GM12864 (cell line): ENCODE measurements around the gene CLEC17A.
"Not testable (repeated sequence)": the region's sequence is repeated elsewhere in the genome, so short reads cannot be mapped to it uniquely, and the experiment has no call there.

Experiments
- DNase-seq: peaks from one replicate; pipeline ENCODE4 v3.0.0-alpha.2; 2011; ENCODE audit warnings: low read depth
- H3K4me3 ChIP-seq: 2 replicates; pipeline ENCODE4 v1.5.1; 2011; ENCODE audit warnings: mild to moderate bottlenecking, low read depth, low read length, control low read depth
- TF ChIP-seq, protein P1 (sequence below): IDR thresholded peaks from 2 replicates; pipeline ENCODE4 v1.5.1; 2011; ENCODE audit warnings: low read depth, mild to moderate bottlenecking, moderate library complexity, low read length, control low read depth, inconsistent platforms; ENCODE audit errors: missing control alignments

Gene CLEC17A

DNA sequence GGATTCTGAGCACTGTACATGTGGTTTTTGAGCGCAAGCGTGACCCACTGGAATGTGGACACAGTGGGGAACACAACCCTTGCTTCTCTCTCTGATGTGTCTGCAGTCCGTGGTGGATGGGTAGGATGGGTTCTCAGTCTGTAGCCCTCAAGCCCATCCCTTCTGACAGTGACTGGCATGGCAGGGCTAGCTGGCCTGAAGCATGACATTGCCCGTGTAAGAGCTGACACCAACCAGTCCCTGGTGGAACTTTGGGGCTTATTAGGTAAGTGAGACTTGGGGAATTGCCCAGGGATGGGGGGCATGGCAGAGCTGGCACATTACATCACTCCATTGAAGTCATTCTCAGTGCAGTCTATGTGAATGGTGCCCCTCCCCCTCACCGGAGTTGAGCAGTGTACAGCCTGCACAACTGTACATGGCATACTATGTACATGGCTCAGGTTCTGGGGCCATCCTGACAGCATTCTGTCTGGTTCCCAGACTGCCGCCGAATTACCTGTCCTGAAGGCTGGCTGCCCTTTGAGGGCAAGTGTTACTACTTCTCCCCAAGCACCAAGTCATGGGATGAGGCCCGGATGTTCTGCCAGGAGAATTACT lies 16.8 kb downstream of the CLEC17A start:
- no peak overlapping the region for H3K4me3 ChIP-seq
- no peak for DNase-seq
- TF ChIP-seq, protein P1, sequence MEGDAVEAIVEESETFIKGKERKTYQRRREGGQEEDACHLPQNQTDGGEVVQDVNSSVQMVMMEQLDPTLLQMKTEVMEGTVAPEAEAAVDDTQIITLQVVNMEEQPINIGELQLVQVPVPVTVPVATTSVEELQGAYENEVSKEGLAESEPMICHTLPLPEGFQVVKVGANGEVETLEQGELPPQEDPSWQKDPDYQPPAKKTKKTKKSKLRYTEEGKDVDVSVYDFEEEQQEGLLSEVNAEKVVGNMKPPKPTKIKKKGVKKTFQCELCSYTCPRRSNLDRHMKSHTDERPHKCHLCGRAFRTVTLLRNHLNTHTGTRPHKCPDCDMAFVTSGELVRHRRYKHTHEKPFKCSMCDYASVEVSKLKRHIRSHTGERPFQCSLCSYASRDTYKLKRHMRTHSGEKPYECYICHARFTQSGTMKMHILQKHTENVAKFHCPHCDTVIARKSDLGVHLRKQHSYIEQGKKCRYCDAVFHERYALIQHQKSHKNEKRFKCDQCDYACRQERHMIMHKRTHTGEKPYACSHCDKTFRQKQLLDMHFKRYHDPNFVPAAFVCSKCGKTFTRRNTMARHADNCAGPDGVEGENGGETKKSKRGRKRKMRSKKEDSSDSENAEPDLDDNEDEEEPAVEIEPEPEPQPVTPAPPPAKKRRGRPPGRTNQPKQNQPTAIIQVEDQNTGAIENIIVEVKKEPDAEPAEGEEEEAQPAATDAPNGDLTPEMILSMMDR = no peak

DNA sequence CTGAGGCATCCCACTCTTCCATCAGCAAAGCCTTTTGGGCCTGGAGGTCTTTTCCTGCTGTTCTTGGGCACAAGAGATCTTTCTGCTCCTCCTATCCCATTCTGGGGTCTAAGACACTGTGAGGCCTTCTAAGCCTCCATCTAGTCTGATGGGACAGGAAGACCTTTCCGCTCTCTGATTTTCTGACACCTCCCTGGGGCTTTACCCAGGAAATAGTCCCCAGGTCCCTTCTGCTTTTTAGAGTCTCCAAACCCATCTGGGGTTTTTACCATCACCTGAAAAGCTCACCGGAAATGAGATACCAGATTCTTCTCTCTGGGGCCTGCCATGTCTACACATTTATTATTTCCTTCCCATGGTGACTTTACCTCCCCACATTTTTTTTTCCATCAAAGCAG lies 21.1 kb downstream of the CLEC17A start:
- TF ChIP-seq, protein P1 = no peak
- peak; percentile 78 for DNase-seq

DNA sequence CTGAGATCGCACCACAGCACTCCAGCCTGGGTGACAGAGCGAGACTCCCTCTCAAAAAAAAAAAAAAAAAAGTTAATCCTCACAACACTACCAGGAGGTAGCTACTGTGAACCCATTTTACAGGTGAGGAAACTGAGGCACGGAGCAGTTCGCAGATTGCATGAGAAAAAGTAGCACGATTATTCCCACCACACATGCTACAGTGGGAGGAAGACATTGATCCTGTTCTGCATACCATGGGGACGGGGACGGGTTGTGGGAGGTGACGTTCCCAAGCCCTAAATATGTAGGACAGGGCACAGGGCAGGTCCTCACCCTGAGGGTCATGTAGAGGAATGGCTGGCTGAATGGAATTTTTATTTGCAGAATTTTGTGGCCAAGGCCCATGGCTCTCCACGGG lies 23.7 kb downstream of the CLEC17A start:
- no peak overlapping the region for H3K4me3 ChIP-seq
- DNase-seq = no peak
- TF ChIP-seq, protein P1 = no peak

More for the DNA sequence above, 21.1 kb downstream of the CLEC17A start:
- no peak overlapping the region for H3K4me3 ChIP-seq

DNA sequence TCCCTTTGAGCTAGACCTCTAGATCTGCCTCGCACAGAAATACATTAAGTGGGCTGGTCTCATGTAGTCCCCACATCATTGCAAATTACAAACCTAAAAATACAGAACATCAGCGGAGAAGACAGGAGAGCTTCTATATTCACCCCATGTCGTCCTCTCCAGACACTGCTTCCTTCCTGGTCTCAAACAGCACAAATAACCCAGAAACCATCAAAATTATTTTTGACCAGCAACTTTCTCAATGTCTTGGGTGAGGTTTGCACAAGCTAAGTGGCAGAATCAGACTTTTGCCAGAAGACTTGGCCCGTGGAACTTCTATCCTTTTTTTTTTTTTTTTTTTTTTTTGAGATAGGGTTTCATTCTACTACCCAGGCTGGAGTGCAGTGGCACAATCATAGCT lies 28.2 kb downstream of the CLEC17A start:
- TF ChIP-seq, protein P1 = no peak

DNA sequence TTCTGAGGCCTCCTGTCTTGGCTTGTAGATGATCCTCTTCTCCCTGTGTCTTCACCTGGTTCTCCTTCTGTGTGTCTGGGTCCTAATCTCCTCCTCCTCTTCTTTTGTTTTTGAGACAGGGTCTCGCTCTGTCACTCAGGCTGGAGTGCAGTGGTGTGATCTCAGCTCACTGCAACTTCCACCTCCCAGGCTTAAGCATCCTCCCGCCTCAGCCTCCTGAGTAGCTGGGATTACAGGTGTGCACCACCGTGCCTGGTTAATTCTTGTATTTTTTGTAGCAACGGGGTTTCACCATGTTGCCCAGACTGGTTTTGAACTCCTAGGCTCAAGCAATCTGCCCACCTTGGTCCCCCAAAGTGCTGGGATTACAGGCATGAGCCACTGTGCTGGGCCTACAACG lies 29.4 kb downstream of the CLEC17A start:
- DNase-seq, H3K4me3 ChIP-seq: not testable (repeated sequence)

More for the DNA sequence above, 28.2 kb downstream of the CLEC17A start:
- DNase-seq = no peak
- H3K4me3 ChIP-seq = no peak overlapping the region

DNA sequence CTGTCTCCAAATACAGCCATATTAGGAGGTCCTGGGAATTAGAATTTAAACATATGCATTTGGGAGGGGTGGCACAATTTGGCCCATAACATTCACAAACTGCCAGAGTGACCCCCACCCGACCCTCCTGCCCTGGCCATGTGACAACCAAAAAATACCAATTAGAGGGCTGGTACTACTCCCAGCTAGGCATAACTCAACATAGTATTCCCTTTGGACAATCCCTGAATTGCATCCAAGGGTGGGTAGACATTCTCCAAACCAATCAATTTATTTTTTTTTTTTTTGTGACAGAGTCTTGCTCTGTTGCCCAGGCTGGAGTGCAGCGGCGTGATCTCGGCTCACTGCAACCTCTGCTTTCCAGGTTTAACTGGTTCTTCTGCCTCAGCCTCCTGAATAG lies 29.8 kb downstream of the CLEC17A start:
- no peak overlapping the region for H3K4me3 ChIP-seq
- DNase-seq = no peak
- TF ChIP-seq, protein P1 = no peak

DNA sequence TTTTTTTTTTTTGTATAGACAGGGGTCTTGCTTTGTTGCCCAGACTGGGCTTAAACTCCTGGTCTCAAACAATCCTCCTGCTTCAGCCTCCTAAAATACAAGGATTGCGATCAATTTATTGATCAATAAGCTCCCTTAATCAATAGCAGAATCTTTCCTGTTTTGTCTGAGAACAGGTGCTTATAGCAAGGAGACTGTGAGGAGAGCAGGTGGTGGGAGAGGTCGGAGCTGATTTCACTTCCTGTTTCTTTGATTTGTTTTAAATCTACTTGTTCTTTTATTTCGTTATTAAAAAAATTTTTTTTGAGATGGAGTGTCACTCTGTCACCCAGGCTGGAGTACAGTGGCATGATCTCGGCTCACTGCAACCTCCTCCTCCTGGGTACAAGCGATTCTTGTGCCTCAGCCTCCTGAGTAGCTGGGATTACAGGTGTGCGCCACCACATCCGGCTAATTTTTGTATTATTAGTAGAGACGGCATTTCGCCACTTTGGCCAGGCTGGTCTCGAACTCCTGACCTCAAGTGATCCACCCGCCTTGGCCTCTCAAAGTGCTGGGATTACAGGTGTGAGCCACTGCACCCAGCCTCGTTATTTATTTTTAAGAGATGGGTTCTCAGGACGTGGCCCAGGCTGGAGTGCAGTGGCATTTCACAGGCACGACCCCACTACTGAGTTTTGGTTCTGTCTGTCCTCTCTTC lies 30.7 kb downstream of the CLEC17A start:
- not testable (repeated sequence) for H3K4me3 ChIP-seq, DNase-seq

DNA sequence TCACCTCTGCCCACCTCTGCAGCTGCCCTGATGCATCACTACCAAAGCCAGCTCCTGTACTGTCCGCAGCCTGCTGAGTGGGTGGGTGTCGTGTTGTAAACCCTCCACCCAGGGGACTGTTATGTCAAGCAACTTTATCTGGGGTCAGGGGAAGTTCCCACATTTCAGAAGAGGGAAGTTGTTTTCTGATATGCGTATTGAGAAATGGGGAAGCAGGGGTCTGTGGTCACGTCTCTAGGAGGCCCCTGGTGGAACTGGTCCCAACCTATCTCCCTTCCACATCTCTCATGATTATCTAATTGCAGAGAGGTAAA lies 31.2 kb downstream of the CLEC17A start:
- no peak for DNase-seq
- TF ChIP-seq, protein P1 = no peak
- no peak overlapping the region for H3K4me3 ChIP-seq
